GM19452 (cell line): ENCODE results near the gene RAP1GAP2.

ENCODE experiments used
- ATAC-seq: cut with Tn5 transposase; IDR thresholded peaks from one replicate; pipeline ENCODE4 v1.9.1; 2021; ENCODE audit not compliant: unreplicated experiment

Gene RAP1GAP2

GRCh38 chr17:2940352-2940751, 144.1 kb downstream of the RAP1GAP2 start:
- ATAC-seq: no peak

- ATAC-seq: no peak
Measured at GRCh38 chr17:2943981-2944380, 147.7 kb downstream of the RAP1GAP2 start.

- ATAC-seq: no peak
Measured at GRCh38 chr17:2945299-2945698, 149.1 kb downstream of the RAP1GAP2 start.

- ATAC-seq: no peak
Measured at GRCh38 chr17:2946144-2946543, 149.9 kb downstream of the RAP1GAP2 start.

- ATAC-seq: no peak
Measured at GRCh38 chr17:2947588-2947950, 151.3 kb downstream of the RAP1GAP2 start.

- no peak for ATAC-seq
Measured at GRCh38 chr17:2947996-2948550, 151.8 kb downstream of the RAP1GAP2 start.

GRCh38 chr17:2948721-2949468, 152.7 kb downstream of the RAP1GAP2 start:
- ATAC-seq: no peak

GRCh38 chr17:2949469-2950044, 153.3 kb downstream of the RAP1GAP2 start:
- no peak for ATAC-seq

- no peak for ATAC-seq
Measured at GRCh38 chr17:2950846-2951245, 154.6 kb downstream of the RAP1GAP2 start.

GRCh38 chr17:2952174-2952845, 156.1 kb downstream of the RAP1GAP2 start:
- no peak for ATAC-seq

- no peak for ATAC-seq
Measured at GRCh38 chr17:2954898-2955445, 158.7 kb downstream of the RAP1GAP2 start.

- no peak for ATAC-seq
Measured at GRCh38 chr17:2955931-2956582, 159.8 kb downstream of the RAP1GAP2 start.

- no peak for ATAC-seq
Measured at GRCh38 chr17:2957631-2958286, 161.5 kb downstream of the RAP1GAP2 start.

- no peak for ATAC-seq
Measured at GRCh38 chr17:2958706-2959222, 162.5 kb downstream of the RAP1GAP2 start.

- ATAC-seq: no peak
Measured at GRCh38 chr17:2959371-2960130, 163.3 kb downstream of the RAP1GAP2 start.

GRCh38 chr17:2961446-2961845, 165.2 kb downstream of the RAP1GAP2 start:
- ATAC-seq: no peak

GRCh38 chr17:2962236-2962635, 166.0 kb downstream of the RAP1GAP2 start:
- no peak for ATAC-seq

GRCh38 chr17:2962729-2963128, 166.5 kb downstream of the RAP1GAP2 start:
- no peak for ATAC-seq

- ATAC-seq: no peak
Measured at GRCh38 chr17:2963332-2964027, 167.2 kb downstream of the RAP1GAP2 start.
